HEK293 (cell line): ENCODE results near the gene PLPPR1.

Source experiments
- CTCF ChIA-PET: fragments of 350-600 bp; formaldehyde crosslinking; extraction: SDS; loops from one replicate; lab custom pipeline; 2021; ENCODE audit warnings: antibody characterized with exemption; lab: Yijun Ruan, JAX
- POLR2A ChIA-PET: fragments of 300-600 bp; formaldehyde crosslinking; extraction: SDS; loops from one replicate; lab custom pipeline; 2020; ENCODE audit warnings: antibody characterized with exemption, inconsistent platforms; lab: Yijun Ruan, JAX
- H3K27ac ChIP-seq: fragments of 200-500 bp; sonication (Bioruptor generic); 2 replicates; pipeline ENCODE4 v1.5.1; 2014; ENCODE audit warnings: low read depth, low read length, control low read depth, inconsistent platforms; ENCODE audit errors: extremely low read depth
- H3K36me3 ChIP-seq, 2 experiments: fragments of 200-500 bp in 1 of 2; sonication (Bioruptor generic) in 1 of 2; 1 replicate in 1 of 2; 2 replicates in 1 of 2; pipeline ENCODE4 v1.5.1; 2014 to 2017; ENCODE audit warnings: inconsistent platforms in 2 of 2, low read length in 2 of 2; ENCODE audit not compliant: control insufficient read depth in 2 of 2, insufficient read depth in 1 of 2
- H3K4me1 ChIP-seq: fragments of 200-500 bp; sonication (Bioruptor generic); 2 replicates; pipeline ENCODE4 v1.5.1; 2014; ENCODE audit warnings: mild to moderate bottlenecking, low read length, inconsistent platforms; ENCODE audit not compliant: control insufficient read depth, insufficient read depth
- H3K4me3 ChIP-seq: 2 replicates; pipeline ENCODE4 v1.5.1; 2011; ENCODE audit warnings: low read depth, mild to moderate bottlenecking, control low read depth, low read length, moderate library complexity
- H3K9me3 ChIP-seq: fragments of 200-500 bp; sonication (Bioruptor generic); 2 replicates; pipeline ENCODE4 v1.5.1; 2014; ENCODE audit warnings: low read depth, low read length, inconsistent platforms; ENCODE audit not compliant: control insufficient read depth, insufficient read depth
- GLI2 ChIP-seq: fragments of 450-650 bp; formaldehyde crosslinking; IDR thresholded peaks from 2 replicates; pipeline ENCODE4; 2017; ENCODE audit warnings: missing biosample characterization, missing genetic modification characterization, low read depth, borderline replicate concordance
- KLF10 ChIP-seq: fragments of 450-650 bp; IDR thresholded peaks from 2 replicates; pipeline ENCODE4 v1.5.1; 2018; ENCODE audit warnings: missing biosample characterization, mild to moderate bottlenecking, missing genetic modification characterization
- KLF16 ChIP-seq: fragments of 450-650 bp; formaldehyde crosslinking; IDR thresholded peaks from 2 replicates; pipeline ENCODE4 v1.5.1; 2017; ENCODE audit warnings: missing biosample characterization, missing genetic modification characterization
- PRDM2 ChIP-seq: fragments of 450-650 bp; formaldehyde crosslinking; IDR thresholded peaks from 2 replicates; pipeline ENCODE4 v1.5.1; 2016; ENCODE audit warnings: missing biosample characterization, missing genetic modification characterization, borderline replicate concordance
- RBAK ChIP-seq: fragments of 450-650 bp; formaldehyde crosslinking; IDR thresholded peaks from 2 replicates; pipeline ENCODE4 v1.5.1; 2016; ENCODE audit warnings: missing biosample characterization, missing genetic modification characterization
- REPIN1 ChIP-seq: fragments of 450-650 bp; formaldehyde crosslinking; IDR thresholded peaks from 2 replicates; pipeline ENCODE4 v1.5.1; 2017; ENCODE audit warnings: missing biosample characterization, missing genetic modification characterization, low read depth
- SP3 ChIP-seq: fragments of 450-650 bp; formaldehyde crosslinking; IDR thresholded peaks from 2 replicates; pipeline ENCODE4 v1.5.1; 2016; ENCODE audit warnings: missing biosample characterization, missing genetic modification characterization
- TCF7L2 ChIP-seq: IDR thresholded peaks from 2 replicates; pipeline ENCODE4 v1.6.1; 2011; ENCODE audit warnings: low read depth, mild to moderate bottlenecking, inconsistent platforms, low read length, moderate library complexity, borderline replicate concordance
- ZNF19 ChIP-seq: fragments of 450-650 bp; formaldehyde crosslinking; IDR thresholded peaks from 2 replicates; pipeline ENCODE4; 2016; ENCODE audit warnings: missing biosample characterization, missing genetic modification characterization, low read depth
- ZNF266 ChIP-seq: fragments of 450-650 bp; formaldehyde crosslinking; IDR thresholded peaks from 2 replicates; pipeline ENCODE4 v1.5.1; 2016; ENCODE audit warnings: missing biosample characterization, missing genetic modification characterization, low read depth
- ZNF274 ChIP-seq, 2 experiments: fragments of 200-500 bp in 1 of 2; fragments of 450-650 bp in 1 of 2; sonication (Bioruptor generic) in 1 of 2; formaldehyde crosslinking in 1 of 2; IDR thresholded peaks; 2 replicates each; pipeline versions ENCODE4 v1.5.1 to v1.6.1; 2014 to 2016; ENCODE audit warnings: borderline replicate concordance in 1 of 2, inconsistent platforms in 1 of 2, low read length in 1 of 2, missing biosample characterization in 1 of 2, missing genetic modification characterization in 1 of 2
- ZNF654 ChIP-seq: fragments of 450-650 bp; formaldehyde crosslinking; IDR thresholded peaks from 2 replicates; pipeline ENCODE4 v1.5.1; 2016; ENCODE audit warnings: low read depth, missing biosample characterization, missing genetic modification characterization
- ZNF692 ChIP-seq: fragments of 450-650 bp; formaldehyde crosslinking; IDR thresholded peaks from 2 replicates; pipeline ENCODE4 v1.5.1; 2016; ENCODE audit warnings: missing biosample characterization, missing genetic modification characterization
- ZNF837 ChIP-seq: fragments of 450-650 bp; formaldehyde crosslinking; IDR thresholded peaks from 2 replicates; pipeline ENCODE4 v1.5.1; 2016; ENCODE audit warnings: missing biosample characterization, missing genetic modification characterization
- ZSCAN23 ChIP-seq: fragments of 450-650 bp; formaldehyde crosslinking; IDR thresholded peaks from 2 replicates; pipeline ENCODE4 v1.5.1; 2016; ENCODE audit warnings: missing biosample characterization, missing genetic modification characterization
- TF ChIP-seq, protein P1 (sequence below): fragments of 450-650 bp; formaldehyde crosslinking; IDR thresholded peaks from 2 replicates; pipeline ENCODE4 v1.5.1; 2016; ENCODE audit warnings: missing biosample characterization, missing genetic modification characterization

PLPPR1 gene

DNA sequence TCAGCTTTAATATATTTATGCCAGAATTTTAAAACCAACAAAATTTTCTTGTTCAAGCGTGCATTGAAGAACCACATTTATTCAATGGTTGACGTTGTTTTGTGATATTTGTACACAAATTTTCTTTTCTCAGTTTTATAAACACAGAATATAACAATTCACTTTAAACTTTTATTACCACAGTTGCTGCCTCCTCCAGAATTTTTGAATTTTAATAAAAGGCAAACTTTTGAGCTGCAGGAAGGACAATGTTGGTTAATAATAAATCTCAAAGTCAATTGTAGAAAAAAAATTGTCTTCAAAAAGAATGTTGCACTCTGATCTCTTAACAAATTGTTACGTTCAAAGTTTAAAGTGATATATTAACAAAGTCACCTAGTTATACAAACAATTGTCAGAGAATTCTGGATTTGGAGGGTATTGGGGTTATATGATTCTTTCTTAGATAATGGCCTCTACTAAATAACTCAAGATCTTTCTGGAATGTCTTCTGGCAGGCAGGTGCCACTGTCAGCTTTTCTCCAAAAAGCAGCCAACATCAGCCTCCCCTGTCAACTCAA, 295.8 kb downstream of the PLPPR1 start (continued):
- TF ChIP-seq ZNF692 (tag by site-specific recombination): no peak
- TF ChIP-seq ZSCAN23 (tag by site-specific recombination): no peak

DNA sequence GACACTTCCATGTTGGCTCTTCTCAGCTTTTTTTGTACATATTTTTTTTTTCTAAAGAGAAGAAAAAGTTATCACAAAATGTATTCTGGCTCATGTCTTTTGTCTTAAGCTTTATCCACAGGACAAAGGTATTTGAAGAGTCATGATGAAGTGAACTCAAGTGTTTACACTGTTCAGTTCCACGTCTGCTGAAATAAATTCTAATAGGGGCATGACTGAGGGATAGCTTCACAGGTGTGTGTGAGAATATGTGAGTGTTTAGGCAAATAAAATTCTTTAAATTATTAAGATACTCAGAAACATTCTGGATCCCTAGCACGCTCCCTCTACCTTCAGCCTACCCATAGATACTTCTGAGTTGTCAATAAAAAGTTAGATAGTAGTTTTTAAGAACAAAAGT, 296.5 kb downstream of the PLPPR1 start:
- H3K4me1 ChIP-seq: no peaks in the 10 kb centered on the region
- ChIA-PET POLR2A (no interaction called here), CTCF (interaction anchor here (0.5 to 3.4 kb wide), 6 partner anchors 10 to 1816 kb away, joined by 3 to 14 read pairs (median 4); no protein-coding TSS in a partner anchor)
- H3K27ac ChIP-seq: no peak overlapping the region
- H3K9me3 ChIP-seq: no peaks in the 10 kb centered on the region
- TF ChIP-seq ZNF837 (tag by site-specific recombination) (no peak), GLI2 (tag by site-specific recombination) (no peak), ZNF19 (tag by site-specific recombination) (no peak), REPIN1 (tag by site-specific recombination) (no peak), PRDM2 (tag by site-specific recombination) (no peak), ZNF654 (tag by site-specific recombination) (no peak), SP3 (no peak), ZNF274 (IDR thresholded peaks at IDR 0.05; ENCODE audit: low read length) (no peak), ZNF274 (tag by site-specific recombination; IDR thresholded peaks at IDR 0.05; ENCODE audit: borderline replicate concordance) (no peak), KLF16 (tag by site-specific recombination) (no peak), KLF10 (tag by site-specific recombination) (no peak), TCF7L2 (no peak), RBAK (tag by site-specific recombination) (no peak), ZNF266 (no peak)
- TF ChIP-seq, protein P1, sequence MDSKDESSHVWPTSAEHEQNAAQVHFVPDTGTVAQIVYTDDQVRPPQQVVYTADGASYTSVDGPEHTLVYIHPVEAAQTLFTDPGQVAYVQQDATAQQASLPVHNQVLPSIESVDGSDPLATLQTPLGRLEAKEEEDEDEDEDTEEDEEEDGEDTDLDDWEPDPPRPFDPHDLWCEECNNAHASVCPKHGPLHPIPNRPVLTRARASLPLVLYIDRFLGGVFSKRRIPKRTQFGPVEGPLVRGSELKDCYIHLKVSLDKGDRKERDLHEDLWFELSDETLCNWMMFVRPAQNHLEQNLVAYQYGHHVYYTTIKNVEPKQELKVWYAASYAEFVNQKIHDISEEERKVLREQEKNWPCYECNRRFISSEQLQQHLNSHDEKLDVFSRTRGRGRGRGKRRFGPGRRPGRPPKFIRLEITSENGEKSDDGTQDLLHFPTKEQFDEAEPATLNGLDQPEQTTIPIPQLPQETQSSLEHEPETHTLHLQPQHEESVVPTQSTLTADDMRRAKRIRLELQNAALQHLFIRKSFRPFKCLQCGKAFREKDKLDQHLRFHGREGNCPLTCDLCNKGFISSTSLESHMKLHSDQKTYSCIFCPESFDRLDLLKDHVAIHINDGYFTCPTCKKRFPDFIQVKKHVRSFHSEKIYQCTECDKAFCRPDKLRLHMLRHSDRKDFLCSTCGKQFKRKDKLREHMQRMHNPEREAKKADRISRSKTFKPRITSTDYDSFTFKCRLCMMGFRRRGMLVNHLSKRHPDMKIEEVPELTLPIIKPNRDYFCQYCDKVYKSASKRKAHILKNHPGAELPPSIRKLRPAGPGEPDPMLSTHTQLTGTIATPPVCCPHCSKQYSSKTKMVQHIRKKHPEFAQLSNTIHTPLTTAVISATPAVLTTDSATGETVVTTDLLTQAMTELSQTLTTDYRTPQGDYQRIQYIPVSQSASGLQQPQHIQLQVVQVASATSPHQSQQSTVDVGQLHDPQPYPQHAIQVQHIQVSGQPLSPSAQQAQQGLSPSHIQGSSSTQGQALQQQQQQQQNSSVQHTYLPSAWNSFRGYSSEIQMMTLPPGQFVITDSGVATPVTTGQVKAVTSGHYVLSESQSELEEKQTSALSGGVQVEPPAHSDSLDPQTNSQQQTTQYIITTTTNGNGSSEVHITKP (tag by site-specific recombination): no peak
- H3K36me3 ChIP-seq: no peaks in the 10 kb centered on the region
- H3K4me3 ChIP-seq: no peak overlapping the region
